Endothelial cell of umbilical vein (primary cell): Measurements from ENCODE around the gene FNDC3A. TPM values are rescaled to one million over a fixed set of nuclear protein-coding genes. Genes with fewer than 3 reads are reported as not detected.

Experiments used
- BruUV-seq: library from RNA; stranded (reverse); fragments of 400-500 nt; replicated peaks from 2 replicates; lab custom pipeline; 2021; lab: Mats Ljungman, UMichigan
- CTCF ChIA-PET: fragments of 300-600, 350-600 bp; sonication (Branson Sonifier 250); formaldehyde crosslinking; loops from one replicate; lab custom pipeline; 2021; ENCODE audit warnings: antibody characterized with exemption, inconsistent platforms; lab: Charles Lee
- POLR2A ChIA-PET: fragments of 300-600, 350-600 bp; sonication (Branson Sonifier 250); formaldehyde crosslinking; loops from one replicate; lab custom pipeline; 2021; ENCODE audit warnings: antibody characterized with exemption, inconsistent platforms; lab: Charles Lee
- DNase-seq: peaks from one replicate; pipeline ENCODE4 v3.0.0-alpha.2; 2011; ENCODE audit warnings: low read depth, low spot score
- FAIRE-seq: peaks from 2 replicates; lab custom pipeline; 2011; peaks lifted over from hg19 to GRCh38; lab: Jason Lieb, UNC
- H2AFZ ChIP-seq: 2 replicates; pipeline ENCODE4 v1.6.0; 2012; ENCODE audit warnings: low read depth, low read length, control low read depth, inconsistent platforms
- H3K27ac ChIP-seq: 2 replicates; pipeline ENCODE4 v1.5.1; 2011; ENCODE audit warnings: low read depth, mild to moderate bottlenecking, control low read depth, low read length, moderate library complexity; ENCODE audit not compliant: insufficient read depth
- H3K27me3 ChIP-seq, 2 experiments: 2 replicates each; pipeline versions ENCODE4 v1.6.0 to v1.6.1; 2011; ENCODE audit warnings: low read length in 2 of 2, mixed read lengths in 1 of 2; ENCODE audit not compliant: control insufficient read depth in 2 of 2, insufficient read depth in 2 of 2
- H3K36me3 ChIP-seq, 2 experiments: 2 replicates in 1 of 2; 3 replicates in 1 of 2; pipeline ENCODE4 v1.5.1; 2011; ENCODE audit warnings: low read length in 2 of 2, mild to moderate bottlenecking in 1 of 2, moderate library complexity in 1 of 2; ENCODE audit not compliant: control insufficient read depth in 2 of 2, insufficient read depth in 2 of 2; ENCODE audit errors: extremely low read depth in 1 of 2
- H3K4me1 ChIP-seq: 3 replicates; pipeline ENCODE4 v1.5.1; 2011; ENCODE audit warnings: mild to moderate bottlenecking, low read length; ENCODE audit not compliant: control insufficient read depth, insufficient read depth; ENCODE audit errors: extremely low read depth
- H3K4me2 ChIP-seq: 2 replicates; pipeline ENCODE4 v1.6.1; 2011; ENCODE audit warnings: low read length, control low read depth, mixed read lengths; ENCODE audit not compliant: insufficient read depth
- H3K4me3 ChIP-seq, 3 experiments: fragments of 200-600 bp in 1 of 3; sonication (generic), shearing (Covaris generic) in 1 of 3; replicated peaks in 1 of 3; 2 replicates each; pipeline ENCODE4 v1.5.1; 2011 to 2016; ENCODE audit warnings: control low read depth in 3 of 3, low read length in 3 of 3, mild to moderate bottlenecking in 2 of 3, inconsistent platforms in 1 of 3, low read depth in 1 of 3, moderate library complexity in 1 of 3; ENCODE audit not compliant: insufficient read depth in 1 of 3
- H3K79me2 ChIP-seq: 2 replicates; pipeline ENCODE4 v1.6.0; 2012; ENCODE audit warnings: low read length, inconsistent platforms; ENCODE audit not compliant: control insufficient read depth, insufficient read depth
- H3K9ac ChIP-seq: replicated peaks from 2 replicates; pipeline ENCODE3; 2011; ENCODE audit warnings: low read length, control low read depth; ENCODE audit not compliant: insufficient read depth; ENCODE audit errors: extremely low read depth
- H3K9me1 ChIP-seq: replicated peaks from 3 replicates; pipeline ENCODE4 v1.6.0; 2011; ENCODE audit warnings: mild to moderate bottlenecking, low read length; ENCODE audit not compliant: control insufficient read depth, insufficient read depth; ENCODE audit errors: extremely low read depth
- H3K9me3 ChIP-seq: replicated peaks from 2 replicates; pipeline ENCODE4 v1.5.1; 2012; ENCODE audit warnings: low read length, inconsistent platforms; ENCODE audit not compliant: control insufficient read depth, insufficient read depth
- H4K20me1 ChIP-seq: replicated peaks from 2 replicates; pipeline ENCODE3; 2011; ENCODE audit warnings: mild to moderate bottlenecking, low read length; ENCODE audit not compliant: control insufficient read depth, insufficient read depth; ENCODE audit errors: extremely low read depth
- CTCF ChIP-seq, 2 donors: IDR thresholded peaks; 1 replicate in 1 of 2; 2 replicates in 1 of 2; pipeline ENCODE4 v1.5.1; 2011; ENCODE audit warnings: low read length in 2 of 2, mild to moderate bottlenecking in 2 of 2, moderate library complexity in 2 of 2, control low read depth in 1 of 2, inconsistent platforms in 1 of 2, low read depth in 1 of 2; ENCODE audit not compliant: insufficient read depth in 1 of 2; ENCODE audit errors: extremely low read depth in 1 of 2
- EZH2 ChIP-seq: IDR thresholded peaks from 2 replicates; pipeline ENCODE4 v1.6.1; 2012; ENCODE audit warnings: borderline replicate concordance, low read depth, mild to moderate bottlenecking, moderate library complexity, low read length, inconsistent platforms; ENCODE audit not compliant: severe bottlenecking
- FOS ChIP-seq: IDR thresholded peaks from 2 replicates; pipeline ENCODE4 v1.6.1; 2011; ENCODE audit warnings: mild to moderate bottlenecking, low read length, moderate library complexity, borderline replicate concordance; ENCODE audit not compliant: insufficient read depth
- GATA2 ChIP-seq: IDR thresholded peaks from 2 replicates; pipeline ENCODE4 v1.7.0; 2011; ENCODE audit warnings: low read depth, mild to moderate bottlenecking, moderate library complexity, mixed read lengths, low read length; ENCODE audit not compliant: insufficient read length, insufficient read depth
- JUN ChIP-seq: IDR thresholded peaks from 2 replicates; pipeline ENCODE4 v1.6.1; 2011; ENCODE audit warnings: borderline replicate concordance, low read depth; ENCODE audit not compliant: insufficient read length, insufficient read depth
- MAX ChIP-seq: IDR thresholded peaks from 2 replicates; pipeline ENCODE4 v1.6.1; 2011; ENCODE audit not compliant: insufficient read depth, insufficient read length
- MYC ChIP-seq: IDR thresholded peaks from one replicate; pipeline ENCODE4 v1.6.1; 2011; ENCODE audit warnings: mild to moderate bottlenecking, low read depth, low read length
- POLR2A ChIP-seq: IDR thresholded peaks from 2 replicates; pipeline ENCODE4 v1.6.1; 2012; ENCODE audit warnings: low read depth, mild to moderate bottlenecking, control low read depth, low read length
- POLR2AphosphoS5 ChIP-seq: IDR thresholded peaks from 2 replicates; pipeline ENCODE4 v1.6.1; 2012; ENCODE audit warnings: low read depth, mild to moderate bottlenecking, control low read depth, low read length, moderate library complexity; ENCODE audit not compliant: insufficient read depth
- dilution Hi-C: fragments of 300-500 bp; cut with MboI; formaldehyde crosslinking; loops from one replicate; pipeline ENCODE4 v1.15.0; 2019; ENCODE audit warnings: low sequenced_read_pairs; ENCODE audit not compliant: extremely low pct_ligation_motif_present
- intact Hi-C: fragments of 100-400 bp; cut with micrococcal nuclease; formaldehyde crosslinking; loops from one replicate; pipeline ENCODE4 v1.10.0; 2022
- polyA plus RNA-seq, 4 experiments: library from polyadenylated mRNA; depleted of rRNA in 3 of 4; stranded (reverse) in 3 of 4; unstranded in 1 of 4; fragments of >200 nt; gene quantifications; 2 replicates each; pipeline versions ENCODE4 v1.2.1 to v1.2.3, GENCODE V29; 2011 to 2012; ENCODE audit warnings: missing spikeins in 1 of 4
- total RNA-seq: library from RNA; stranded (reverse); gene quantifications from 2 replicates; pipeline ENCODE4 v1.2.3, GENCODE V29; 2021

FNDC3A gene
- total and polyA plus RNA-seq, 2 donors (not counting 3 experiments of a cell fraction or from before 2014, with no cell fraction given) = 26.3 to 50.8 TPM

- no peaks in the 10 kb centered on the region for H3K4me1 ChIP-seq
- FAIRE-seq (no peak), DNase-seq (no peak)
- H2AFZ ChIP-seq = no peak overlapping the region
- no peaks in the 10 kb centered on the region for H3K9me1 ChIP-seq
- no peak overlapping the region for H3K27ac ChIP-seq
- BruUV-seq = no TSS peak
- H3K27me3 ChIP-seq = no peaks in the 10 kb centered on the region
- ChIA-PET CTCF (interaction anchor here (1.4 to 2.1 kb wide), 2 partner anchors 16 to 49 kb away, joined by 4 to 7 read pairs; no protein-coding TSS in a partner anchor), POLR2A (no interaction called here)
- no peaks in the 10 kb centered on the region for H4K20me1 ChIP-seq
- intact Hi-C loops = no loop called here
- dilution Hi-C loops = no loop called here
- H3K9me3 ChIP-seq = no peaks in the 10 kb centered on the region
- no peak overlapping the region for H3K4me2 ChIP-seq
- H3K36me3 ChIP-seq = no peaks in the 10 kb centered on the region
- H3K4me3 ChIP-seq = no peak overlapping the region
- H3K9ac ChIP-seq = no peak overlapping the region
- H3K79me2 ChIP-seq = no peaks in the 10 kb centered on the region
- TF ChIP-seq JUN (no peak), FOS (no peak), EZH2 (no peak), GATA2 (no peak), POLR2AphosphoS5 (no peak), MAX (no peak), POLR2A (no peak), CTCF (IDR thresholded peaks at IDR 0.05; ENCODE audit: extremely low read depth in 1 of 2, insufficient read depth in 1 of 2, low read depth in 1 of 2, low read length in 2 of 2) (no peak), MYC (no peak)
Observed at GRCh38 chr13:49071341-49071937, 95.7 kb downstream of the FNDC3A start.
